Mesendoderm (in vitro differentiated cells): ENCODE data around the gene IGFBP2.

Source experiments
- DNase-seq: peaks from one replicate; pipeline ENCODE4 v3.0.0; 2013
- H2AK5ac ChIP-seq: 2 replicates; pipeline ENCODE4 v1.6.1; 2013; ENCODE audit warnings: low read length, inconsistent platforms
- H2BK120ac ChIP-seq: 2 replicates; pipeline ENCODE4 v1.6.1; 2013; ENCODE audit warnings: low read depth, mild to moderate bottlenecking, low read length, moderate library complexity, mixed read lengths
- H2BK15ac ChIP-seq: replicated peaks from 2 replicates; pipeline ENCODE4 v1.6.1; 2013; ENCODE audit warnings: low read depth, mild to moderate bottlenecking, moderate library complexity
- H2BK5ac ChIP-seq: 2 replicates; pipeline ENCODE4 v1.6.1; 2013; ENCODE audit warnings: low read length, inconsistent platforms
- H3K18ac ChIP-seq: 2 replicates; pipeline ENCODE4 v1.6.1; 2013; ENCODE audit warnings: mild to moderate bottlenecking, low read length, mixed read lengths
- H3K23ac ChIP-seq: one replicate; pipeline ENCODE4 v1.6.1; 2013; ENCODE audit warnings: low read length
- H3K27ac ChIP-seq: 2 replicates; pipeline ENCODE4 v1.5.1; 2013; ENCODE audit warnings: low read depth, mild to moderate bottlenecking, inconsistent platforms, low read length, moderate library complexity
- H3K27me3 ChIP-seq: 2 replicates; pipeline ENCODE4 v1.6.1; 2013; ENCODE audit warnings: low read length, control low read depth, mild to moderate bottlenecking, inconsistent platforms; ENCODE audit not compliant: insufficient read depth, poor library complexity
- H3K36me3 ChIP-seq: 2 replicates; pipeline ENCODE4 v1.6.1; 2013; ENCODE audit warnings: low read length, inconsistent platforms; ENCODE audit not compliant: control insufficient read depth, insufficient read depth
- H3K4ac ChIP-seq: one replicate; pipeline ENCODE4 v1.6.1; 2013; ENCODE audit warnings: low read depth, mild to moderate bottlenecking, low read length, moderate library complexity
- H3K4me1 ChIP-seq: 2 replicates; pipeline ENCODE4 v1.6.1; 2013; ENCODE audit warnings: low read depth, low read length, inconsistent platforms; ENCODE audit not compliant: control insufficient read depth
- H3K4me2 ChIP-seq: 2 replicates; pipeline ENCODE4 v1.6.1; 2013; ENCODE audit warnings: low read length
- H3K4me3 ChIP-seq: 2 replicates; pipeline ENCODE4 v1.5.1; 2013; ENCODE audit warnings: mild to moderate bottlenecking, low read length
- H3K56ac ChIP-seq: one replicate; pipeline ENCODE4 v1.6.1; 2013; ENCODE audit warnings: low read length
- H3K79me1 ChIP-seq: 2 replicates; pipeline ENCODE4 v1.6.1; 2013; ENCODE audit warnings: low read length, inconsistent platforms
- H3K79me2 ChIP-seq: 2 replicates; pipeline ENCODE4 v1.6.1; 2013; ENCODE audit warnings: mild to moderate bottlenecking, low read length; ENCODE audit not compliant: control insufficient read depth, insufficient read depth
- H3K9ac ChIP-seq: 2 replicates; pipeline ENCODE4 v1.6.1; 2013; ENCODE audit warnings: low read length, inconsistent platforms
- H4K5ac ChIP-seq: one replicate; pipeline ENCODE4 v1.6.1; 2013; ENCODE audit warnings: low read length
- H4K8ac ChIP-seq: one replicate; pipeline ENCODE4 v1.6.1; 2013; ENCODE audit warnings: low read depth, mild to moderate bottlenecking, control low read depth, low read length, moderate library complexity
- WGBS: extraction: QIAGEN DNeasy Blood & Tissue Kit; methylation state at CpG from one replicate; pipeline ENCODE4 v1.1.7; 2013; ENCODE audit warnings: low lambda C conversion rate, missing lambda C conversion rate; ENCODE audit not compliant: insufficient coverage; ENCODE audit errors: extremely low coverage; 5-methylcytosine and 5-hydroxymethylcytosine counted together

IGFBP2 gene

DNA sequence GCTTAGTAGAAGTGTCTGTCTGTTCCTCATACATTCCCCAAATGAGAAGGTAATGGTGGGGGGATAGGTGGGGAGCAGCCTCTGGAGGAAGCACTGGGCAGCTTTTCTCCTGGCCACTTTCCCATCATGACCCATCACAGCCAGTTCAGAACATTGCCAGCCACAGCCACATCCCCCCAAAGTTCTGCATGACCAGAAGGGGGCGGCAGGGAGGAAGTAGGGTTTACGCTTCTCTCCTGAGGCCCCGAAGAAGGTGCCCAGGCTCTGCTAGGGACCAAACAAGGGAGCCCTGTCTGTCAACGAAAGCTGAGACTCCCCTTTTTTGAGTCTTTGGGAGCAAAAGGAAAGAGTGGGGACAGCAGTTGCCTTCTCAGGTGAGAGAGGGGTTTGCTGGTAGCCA is 54.4 kb downstream of the IGFBP2 start:
- DNase-seq, result peak; percentile 74
- no CpG with 5 or more reads among the region's 4 CpGs for WGBS

DNA sequence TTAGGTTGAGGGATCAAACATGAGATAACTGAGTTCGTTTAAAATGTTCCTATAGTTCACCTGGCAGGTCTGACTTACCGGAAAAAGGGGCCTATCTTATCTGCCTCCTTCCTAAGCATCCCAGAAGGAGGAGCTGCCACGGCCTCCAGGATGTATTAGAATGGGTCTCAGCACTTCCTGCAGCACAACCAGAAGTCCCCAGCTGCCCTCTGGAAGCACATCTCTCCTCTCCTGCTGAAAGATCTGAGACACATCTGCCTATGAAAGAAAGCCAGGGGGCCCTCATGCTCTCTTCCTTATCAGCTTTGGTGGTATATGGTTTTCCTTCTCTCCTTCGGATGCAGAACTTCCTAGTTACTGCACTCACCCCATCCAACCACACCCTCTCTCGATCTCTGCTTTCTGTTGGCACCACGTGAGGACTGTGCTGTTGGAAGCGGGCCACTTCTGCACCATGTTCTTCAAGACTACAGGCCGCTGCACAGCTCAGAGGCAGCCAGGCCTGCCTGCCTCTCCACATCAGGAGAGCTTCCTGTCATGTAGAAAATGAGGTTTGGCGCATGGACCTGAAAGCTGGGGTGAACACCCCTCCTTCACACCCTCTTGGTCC is 55.6 kb downstream of the IGFBP2 start:
- no peak overlapping the region for H3K4me3 ChIP-seq
- H3K27ac ChIP-seq, result no peak overlapping the region
- no peak overlapping the region for H3K56ac ChIP-seq
- no peaks in the 10 kb centered on the region for H3K79me1 ChIP-seq
- H3K79me2 ChIP-seq, result no peaks in the 10 kb centered on the region
- H3K27me3 ChIP-seq, result peaks cover 5% of the 10 kb centered on the region
- H2BK15ac ChIP-seq, result no peak overlapping the region
- no peak overlapping the region for H2BK120ac ChIP-seq
- H3K4ac ChIP-seq, result no peak overlapping the region
- H3K9ac ChIP-seq, result no peak overlapping the region
- no peak overlapping the region for H3K23ac ChIP-seq
- DNase-seq, result peak; percentile 57
- WGBS, result no CpG with 5 or more reads among the region's 9 CpGs
- H3K4me1 ChIP-seq, result peaks cover 7% of the 10 kb centered on the region
- H2BK5ac ChIP-seq, result no peak overlapping the region
- H4K5ac ChIP-seq, result no peak overlapping the region
- no peak overlapping the region for H4K8ac ChIP-seq
- H2AK5ac ChIP-seq, result no peak overlapping the region
- H3K4me2 ChIP-seq, result no peak overlapping the region
- no peaks in the 10 kb centered on the region for H3K36me3 ChIP-seq
- no peak overlapping the region for H3K18ac ChIP-seq

More for the DNA sequence above, 54.4 kb downstream of the IGFBP2 start:
- H3K36me3 ChIP-seq, result no peaks in the 10 kb centered on the region
- no peak overlapping the region for H4K8ac ChIP-seq
- H3K4me1 ChIP-seq, result peaks cover 6% of the 10 kb centered on the region
- H3K4me2 ChIP-seq, result no peak overlapping the region
- no peaks in the 10 kb centered on the region for H3K79me1 ChIP-seq
- H3K79me2 ChIP-seq, result no peaks in the 10 kb centered on the region
- H3K18ac ChIP-seq, result no peak overlapping the region
- H3K27me3 ChIP-seq, result peaks cover 3% of the 10 kb centered on the region
- H3K9ac ChIP-seq, result no peak overlapping the region
- H3K23ac ChIP-seq, result no peak overlapping the region
- no peak overlapping the region for H3K27ac ChIP-seq
- no peak overlapping the region for H3K4ac ChIP-seq
- no peak overlapping the region for H2BK120ac ChIP-seq
- no peak overlapping the region for H4K5ac ChIP-seq
- H3K56ac ChIP-seq, result no peak overlapping the region
- no peak overlapping the region for H2BK15ac ChIP-seq
- no peak overlapping the region for H3K4me3 ChIP-seq
- H2AK5ac ChIP-seq, result no peak overlapping the region
- H2BK5ac ChIP-seq, result no peak overlapping the region

DNA sequence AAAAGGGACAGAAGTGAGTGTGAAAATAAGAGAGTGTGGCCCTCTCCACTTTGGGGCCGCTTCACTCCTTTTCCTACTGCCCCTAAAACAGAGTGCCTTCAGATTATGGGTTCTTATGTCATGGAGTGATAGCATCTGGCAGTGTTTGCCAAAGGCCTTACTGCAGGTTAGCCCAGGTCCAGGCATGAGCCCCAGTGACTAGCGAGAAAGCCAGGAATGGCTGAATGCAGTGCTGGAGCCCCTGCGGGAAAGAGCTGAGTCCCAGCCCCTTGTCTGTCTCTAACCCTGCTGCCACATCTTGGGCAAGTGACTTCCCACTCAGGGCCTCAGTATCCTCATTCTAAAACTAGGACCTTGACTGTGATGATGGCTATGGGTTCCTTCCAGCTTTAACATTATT is 56.2 kb downstream of the IGFBP2 start:
- no peaks in the 10 kb centered on the region for H3K79me1 ChIP-seq
- WGBS, result no CpG with 5 or more reads among the region's 3 CpGs
- H3K4ac ChIP-seq, result no peak overlapping the region
- DNase-seq, result no peak
- H3K18ac ChIP-seq, result no peak overlapping the region
- no peaks in the 10 kb centered on the region for H3K79me2 ChIP-seq
- H3K23ac ChIP-seq, result no peak overlapping the region
- peaks cover 6% of the 10 kb centered on the region for H3K27me3 ChIP-seq
- no peak overlapping the region for H3K4me3 ChIP-seq
- no peak overlapping the region for H2BK120ac ChIP-seq
- H3K56ac ChIP-seq, result no peak overlapping the region
- no peaks in the 10 kb centered on the region for H3K36me3 ChIP-seq
- H2AK5ac ChIP-seq, result no peak overlapping the region
- H2BK5ac ChIP-seq, result no peak overlapping the region
- H3K9ac ChIP-seq, result no peak overlapping the region
- peaks cover 7% of the 10 kb centered on the region for H3K4me1 ChIP-seq
- H4K5ac ChIP-seq, result no peak overlapping the region
- no peak overlapping the region for H2BK15ac ChIP-seq
- H4K8ac ChIP-seq, result no peak overlapping the region
- no peak overlapping the region for H3K4me2 ChIP-seq
- no peak overlapping the region for H3K27ac ChIP-seq

DNA sequence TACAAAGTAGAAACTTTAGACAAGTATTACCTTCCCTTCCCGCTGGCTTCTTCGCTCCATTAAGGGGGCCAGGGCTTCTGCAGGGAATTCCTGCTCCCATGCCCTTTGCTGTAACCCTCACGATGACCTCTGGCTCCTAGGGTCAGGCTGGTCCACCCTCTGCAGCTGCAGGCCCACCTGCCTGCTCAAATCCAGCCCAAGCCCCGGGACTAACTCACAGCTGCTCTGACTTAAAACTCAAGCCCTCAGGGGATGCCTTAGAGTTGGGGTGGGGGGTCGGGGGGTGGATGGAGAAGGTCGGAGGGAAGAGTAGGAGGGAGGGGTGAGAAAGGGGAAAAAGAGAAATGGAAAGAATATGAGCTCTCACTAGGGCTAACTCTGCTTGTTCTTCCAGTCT is 57.2 kb downstream of the IGFBP2 start:
- H3K27me3 ChIP-seq, result peaks cover 14% of the 10 kb centered on the region
- H3K9ac ChIP-seq, result no peak overlapping the region
- no CpG with 5 or more reads among the region's 6 CpGs for WGBS
- no peak overlapping the region for H3K4me3 ChIP-seq
- no peaks in the 10 kb centered on the region for H3K36me3 ChIP-seq
- H3K4ac ChIP-seq, result no peak overlapping the region
- H4K5ac ChIP-seq, result no peak overlapping the region
- no peak overlapping the region for H2BK5ac ChIP-seq
- no peak overlapping the region for H2BK120ac ChIP-seq
- H3K18ac ChIP-seq, result no peak overlapping the region
- H3K4me1 ChIP-seq, result peaks cover 10% of the 10 kb centered on the region
- H2AK5ac ChIP-seq, result no peak overlapping the region
- no peak overlapping the region for H3K23ac ChIP-seq
- H3K79me2 ChIP-seq, result no peaks in the 10 kb centered on the region
- no peak overlapping the region for H3K27ac ChIP-seq
- no peak for DNase-seq
- H3K79me1 ChIP-seq, result no peaks in the 10 kb centered on the region
- no peak overlapping the region for H4K8ac ChIP-seq
- H3K56ac ChIP-seq, result no peak overlapping the region
- H2BK15ac ChIP-seq, result no peak overlapping the region
- H3K4me2 ChIP-seq, result no peak overlapping the region

DNA sequence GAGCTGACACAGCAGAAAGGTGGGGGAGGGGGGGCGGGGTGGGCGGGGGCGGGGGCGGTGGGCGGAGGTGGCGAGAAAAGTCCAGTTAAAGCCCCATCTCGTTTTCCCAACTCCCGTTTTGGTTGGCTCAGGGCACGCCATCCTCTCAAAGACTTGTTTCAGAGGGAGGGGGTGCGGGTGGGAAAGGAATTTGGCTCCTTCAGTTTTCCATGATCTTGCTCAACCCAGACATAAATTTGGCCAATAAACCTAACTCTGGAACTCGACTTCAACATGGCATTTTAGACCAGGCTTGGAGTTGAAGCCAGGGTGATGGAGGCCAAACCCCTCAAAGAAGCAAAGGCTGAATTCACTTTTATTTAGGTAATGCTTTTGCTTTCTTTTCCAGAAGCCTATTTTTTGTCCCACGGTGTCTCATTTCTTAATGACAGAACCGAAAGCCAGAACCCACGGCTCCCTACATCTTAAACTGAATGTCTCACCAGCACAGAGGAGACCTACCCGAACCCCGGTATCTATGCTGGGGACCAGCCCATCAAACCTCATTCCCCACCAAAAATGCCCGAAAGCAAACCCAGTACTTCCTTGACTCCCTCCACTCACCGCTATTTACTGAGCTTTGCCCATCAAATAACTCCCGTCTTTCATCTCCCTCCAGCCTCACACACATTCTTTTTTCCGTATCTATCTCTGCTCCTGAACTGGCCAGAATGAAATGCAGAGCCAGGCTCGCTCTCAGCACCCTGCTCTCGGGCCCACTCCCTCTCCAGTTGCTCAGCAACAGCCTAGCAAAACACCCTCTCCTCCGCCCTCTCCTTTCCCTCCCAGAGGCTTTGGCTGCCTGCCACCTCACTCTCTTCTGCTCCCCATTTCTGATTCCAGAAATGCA is 57.9 kb downstream of the IGFBP2 start:
- peak; percentile 89 for DNase-seq
- no peak overlapping the region for H3K4me3 ChIP-seq
- no peak overlapping the region for H3K27ac ChIP-seq

More for the DNA sequence above, 57.9 kb downstream of the IGFBP2 start:
- Histone ChIP-seq H3K79me1 (no peaks in the 10 kb centered on the region), H4K8ac (no peak overlapping the region), H3K4me2 (peak overlapping the region; percentile 16), H3K79me2 (no peaks in the 10 kb centered on the region), H2AK5ac (no peak overlapping the region), H3K9ac (no peak overlapping the region), H3K36me3 (no peaks in the 10 kb centered on the region), H3K23ac (no peak overlapping the region), H3K18ac (no peak overlapping the region), H2BK5ac (no peak overlapping the region), H3K56ac (no peak overlapping the region), H3K4me1 (peaks cover 10% of the 10 kb centered on the region), H3K4ac (no peak overlapping the region), H2BK15ac (no peak overlapping the region), H3K27me3 (peaks cover 14% of the 10 kb centered on the region), H2BK120ac (no peak overlapping the region), H4K5ac (no peak overlapping the region)
- no CpG with 5 or more reads among the region's 23 CpGs for WGBS
